Activated T-cell treated with anti-CD3 and anti-CD28 coated beads, Interleukin-2, amount 50 U/mL, for 1 hour (primary cell): Measurements from ENCODE around the gene TXNIP.
"Not testable (repeated sequence)": the region's sequence is repeated elsewhere in the genome, so short reads cannot be mapped to it uniquely, and the experiment has no call there.

Experiments used
- DNase-seq: peaks from one replicate; pipeline ENCODE4 v3.0.0-alpha.2; 2020

TXNIP gene, protein sequence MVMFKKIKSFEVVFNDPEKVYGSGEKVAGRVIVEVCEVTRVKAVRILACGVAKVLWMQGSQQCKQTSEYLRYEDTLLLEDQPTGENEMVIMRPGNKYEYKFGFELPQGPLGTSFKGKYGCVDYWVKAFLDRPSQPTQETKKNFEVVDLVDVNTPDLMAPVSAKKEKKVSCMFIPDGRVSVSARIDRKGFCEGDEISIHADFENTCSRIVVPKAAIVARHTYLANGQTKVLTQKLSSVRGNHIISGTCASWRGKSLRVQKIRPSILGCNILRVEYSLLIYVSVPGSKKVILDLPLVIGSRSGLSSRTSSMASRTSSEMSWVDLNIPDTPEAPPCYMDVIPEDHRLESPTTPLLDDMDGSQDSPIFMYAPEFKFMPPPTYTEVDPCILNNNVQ

DNA sequence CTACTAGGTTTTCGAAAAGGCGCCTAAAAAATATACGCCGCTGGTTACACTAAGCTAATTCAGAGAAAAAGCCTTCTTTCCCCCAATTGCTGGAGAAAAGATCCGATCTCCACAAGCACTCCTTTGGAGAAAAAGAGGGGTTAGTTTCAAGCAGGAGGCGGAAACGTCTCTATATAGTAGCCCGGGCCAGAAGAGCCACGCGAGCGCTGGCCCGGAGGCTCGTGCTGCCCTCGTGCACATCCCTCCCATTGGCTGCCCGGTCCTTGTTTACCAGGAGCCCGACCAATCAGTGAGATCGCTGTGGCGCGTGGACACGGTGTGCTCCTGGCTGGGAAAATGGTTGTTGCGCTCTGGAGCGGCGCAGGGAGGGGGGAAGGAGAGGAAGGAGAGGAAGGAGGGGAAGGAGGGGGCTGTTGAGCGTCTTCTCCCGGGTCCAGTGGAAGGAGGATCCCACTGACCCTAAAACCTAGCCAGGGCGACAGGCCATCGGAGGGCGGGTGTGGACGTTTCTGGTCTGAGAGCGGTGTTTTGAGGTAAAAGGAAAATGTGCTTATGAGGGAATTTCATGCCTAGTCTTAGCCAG lies at the start of gene TXNIP:
TXNIP (minus strand) TSS at position 147 of the 583 bp plus-strand sequence. CDS start 313 bp downstream, outside the sequence.
- peak; percentile 84 for DNase-seq

DNA sequence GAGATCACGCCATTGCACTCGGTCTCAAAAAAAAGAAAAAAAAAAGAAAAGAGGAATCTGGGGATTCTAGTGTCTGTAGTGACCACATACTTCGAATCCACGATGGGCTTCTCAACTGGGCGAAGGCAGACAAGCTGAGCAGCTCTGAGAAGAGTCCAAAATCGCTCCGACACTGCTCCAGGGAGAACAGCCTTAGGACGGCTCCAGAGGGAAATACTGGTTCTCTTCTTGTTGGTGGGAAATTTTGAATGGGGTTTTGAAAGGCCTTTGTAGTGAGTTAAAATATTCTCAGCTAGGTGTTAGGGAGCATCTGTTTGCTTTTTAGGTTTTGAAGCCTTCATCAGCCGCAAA lies 43.4 kb upstream of the TXNIP start:
- DNase-seq: no peak

DNA sequence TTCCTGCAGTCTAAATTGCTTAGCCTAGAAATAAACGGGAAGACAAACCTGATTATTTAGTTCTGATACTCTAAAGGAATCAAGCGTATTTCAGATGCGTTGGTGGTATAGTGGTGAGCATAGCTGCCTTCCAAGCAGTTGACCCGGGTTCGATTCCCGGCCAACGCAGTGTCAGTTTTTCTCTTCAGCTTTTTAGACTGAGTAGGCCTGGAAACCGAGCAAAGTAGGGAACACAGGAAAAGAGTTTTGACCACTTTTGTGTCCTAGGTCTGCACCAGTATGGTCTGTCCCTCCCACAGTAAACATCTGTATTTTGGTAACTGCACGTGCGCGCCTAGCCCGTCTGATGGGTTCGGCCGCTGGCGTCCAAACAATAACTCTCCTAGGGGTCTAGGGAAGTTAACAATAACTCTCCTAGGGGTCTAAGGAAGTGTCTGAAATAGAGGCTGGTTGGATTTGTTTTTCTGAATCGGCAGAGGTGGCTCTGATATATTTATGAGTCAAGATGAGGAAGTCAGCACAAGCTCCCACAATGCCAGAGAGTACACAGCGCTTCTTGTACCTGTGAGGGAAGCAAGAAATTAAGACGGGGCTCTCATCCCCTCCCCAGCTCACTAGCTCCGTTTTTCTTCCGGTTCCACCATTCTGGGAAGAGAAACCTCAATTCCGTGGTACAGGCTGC lies 40.7 kb upstream of the TXNIP start:
- DNase-seq: peak; percentile 77

DNA sequence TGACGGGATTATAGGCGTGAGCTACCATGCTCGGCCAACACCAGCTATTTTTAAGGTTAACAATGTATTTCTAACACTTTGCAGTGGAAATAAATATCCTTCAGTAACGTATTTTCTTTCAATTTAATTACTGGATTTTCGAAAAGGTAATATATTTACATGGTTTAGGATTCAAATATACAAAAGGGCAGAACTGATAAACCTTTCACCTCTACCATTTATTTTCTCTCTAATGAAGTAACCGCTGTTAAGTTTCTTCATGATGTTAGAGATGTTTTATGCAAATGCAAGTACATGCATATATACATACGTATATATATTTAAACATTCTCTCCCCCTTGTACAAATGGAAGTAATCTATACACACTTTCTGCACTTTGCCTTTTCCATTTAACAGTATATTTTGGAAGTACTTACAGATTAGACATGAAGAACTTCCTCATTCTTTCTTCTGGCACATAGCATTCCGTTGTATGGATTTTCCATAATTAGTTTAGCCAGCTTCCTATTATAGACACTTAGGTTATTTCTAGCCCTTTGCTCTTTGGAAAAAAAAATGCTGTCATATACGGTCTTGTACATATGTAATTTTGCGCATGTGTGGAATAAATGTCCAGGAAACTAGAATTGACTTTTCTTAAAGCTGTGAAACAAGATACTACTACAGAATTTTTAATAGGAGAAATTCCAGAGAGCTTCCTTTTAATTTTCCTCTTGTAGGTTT lies 40.0 kb upstream of the TXNIP start:
- DNase-seq: no peak

DNA sequence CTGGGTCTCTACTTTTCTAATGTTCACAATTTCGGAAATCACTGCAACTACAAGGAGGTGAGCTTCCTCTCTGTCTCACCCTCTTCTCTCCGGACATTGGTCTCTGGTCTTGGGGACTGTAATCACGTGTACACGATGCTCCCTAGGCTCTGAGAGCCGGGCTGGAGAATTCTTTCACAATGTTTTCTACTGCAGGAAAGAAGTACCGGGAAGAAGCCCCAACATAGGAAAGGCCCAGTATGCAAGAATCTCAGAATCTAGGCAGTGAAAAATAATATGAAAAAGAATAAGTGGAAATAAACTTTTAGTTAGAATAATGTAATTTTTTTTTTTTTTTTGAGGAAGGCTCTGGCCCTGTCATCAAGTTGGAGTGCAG lies 38.7 kb upstream of the TXNIP start:
- no peak for DNase-seq

DNA sequence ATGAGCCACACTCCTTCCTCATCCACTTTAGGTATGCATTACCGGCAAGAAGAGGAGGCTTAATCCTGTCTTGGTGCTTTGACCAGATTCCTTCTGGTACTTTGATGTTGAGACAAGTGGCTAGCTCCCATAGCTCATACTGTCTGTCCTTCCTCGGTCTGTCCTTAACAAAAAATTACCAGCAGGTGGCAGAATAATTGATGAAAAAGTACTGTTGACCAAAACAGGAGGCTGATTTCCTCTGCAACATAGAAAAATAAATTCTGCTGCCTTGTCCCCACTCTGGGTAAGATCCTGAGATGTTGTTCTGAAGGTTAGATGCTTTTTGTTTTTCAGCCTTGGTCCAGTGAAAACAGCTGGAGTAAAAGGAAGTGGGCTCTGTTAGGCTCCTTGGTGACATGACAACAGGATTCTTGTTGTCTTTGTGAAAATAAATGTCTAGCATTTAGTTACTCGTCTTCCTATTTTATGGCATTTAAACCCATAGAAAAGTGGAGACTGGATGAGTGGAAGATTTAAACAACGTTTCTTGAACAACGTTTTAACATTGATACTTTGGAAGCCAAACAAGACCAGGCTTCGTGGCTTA lies 36.3 kb upstream of the TXNIP start:
- DNase-seq: no peak

DNA sequence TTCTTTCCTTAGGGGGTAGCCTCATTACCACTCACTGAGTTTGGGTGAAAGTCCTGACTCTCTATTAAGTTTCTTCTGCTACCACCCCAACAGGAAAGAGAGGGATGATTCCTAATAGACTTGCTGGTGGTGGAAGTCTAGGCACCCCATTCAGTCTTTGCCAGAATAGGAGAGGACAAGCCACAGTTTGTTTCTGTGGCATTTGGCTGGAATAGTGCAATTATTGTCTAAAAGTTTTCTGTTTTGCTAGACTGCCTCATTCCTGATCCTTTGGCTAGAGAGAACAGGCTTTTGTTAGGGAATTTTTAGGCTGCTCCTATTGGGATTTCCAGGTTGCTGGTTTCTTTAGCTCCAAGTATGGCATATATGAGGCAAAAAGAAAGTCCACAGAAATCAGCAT lies 35.1 kb upstream of the TXNIP start:
- DNase-seq: no peak

DNA sequence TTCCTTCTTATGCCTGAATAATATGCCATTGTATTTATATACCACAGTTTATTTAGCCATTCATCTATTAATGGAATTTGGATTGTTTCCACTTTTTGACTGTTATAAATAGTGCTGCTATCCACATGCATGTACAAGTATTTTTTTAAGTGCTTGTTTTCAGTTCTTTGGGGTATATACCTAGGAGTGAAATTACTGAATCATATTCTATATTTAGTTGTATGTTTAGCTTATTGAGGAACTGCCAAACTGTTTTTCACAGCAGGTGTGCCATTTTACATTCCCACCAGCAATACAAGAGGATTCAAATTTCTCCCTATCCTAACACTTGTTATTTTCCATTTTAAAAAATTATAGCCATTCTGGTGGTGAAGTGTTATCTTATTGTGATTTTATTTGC lies 32.7 kb upstream of the TXNIP start:
- no peak for DNase-seq

DNA sequence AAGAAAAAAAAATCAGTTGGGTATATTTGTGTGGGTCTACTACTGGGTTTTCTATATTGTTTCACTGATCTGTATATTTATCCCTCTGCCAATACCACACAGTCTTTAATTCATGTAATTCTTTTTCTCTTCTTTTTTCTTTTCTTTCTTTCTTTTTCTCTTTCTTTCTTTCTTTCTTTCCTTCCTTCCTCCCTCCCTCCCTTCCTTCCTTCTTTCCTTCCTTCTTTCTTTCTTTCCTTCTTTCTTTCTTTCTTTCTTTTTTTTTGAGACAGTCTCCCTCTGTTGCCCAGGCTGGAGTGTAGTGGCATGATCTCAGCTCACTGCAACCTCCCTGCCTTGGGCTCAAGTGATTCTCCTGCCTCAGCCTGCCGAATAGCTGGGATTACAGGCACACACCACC lies 30.3 kb upstream of the TXNIP start:
- DNase-seq: not testable (repeated sequence)

DNA sequence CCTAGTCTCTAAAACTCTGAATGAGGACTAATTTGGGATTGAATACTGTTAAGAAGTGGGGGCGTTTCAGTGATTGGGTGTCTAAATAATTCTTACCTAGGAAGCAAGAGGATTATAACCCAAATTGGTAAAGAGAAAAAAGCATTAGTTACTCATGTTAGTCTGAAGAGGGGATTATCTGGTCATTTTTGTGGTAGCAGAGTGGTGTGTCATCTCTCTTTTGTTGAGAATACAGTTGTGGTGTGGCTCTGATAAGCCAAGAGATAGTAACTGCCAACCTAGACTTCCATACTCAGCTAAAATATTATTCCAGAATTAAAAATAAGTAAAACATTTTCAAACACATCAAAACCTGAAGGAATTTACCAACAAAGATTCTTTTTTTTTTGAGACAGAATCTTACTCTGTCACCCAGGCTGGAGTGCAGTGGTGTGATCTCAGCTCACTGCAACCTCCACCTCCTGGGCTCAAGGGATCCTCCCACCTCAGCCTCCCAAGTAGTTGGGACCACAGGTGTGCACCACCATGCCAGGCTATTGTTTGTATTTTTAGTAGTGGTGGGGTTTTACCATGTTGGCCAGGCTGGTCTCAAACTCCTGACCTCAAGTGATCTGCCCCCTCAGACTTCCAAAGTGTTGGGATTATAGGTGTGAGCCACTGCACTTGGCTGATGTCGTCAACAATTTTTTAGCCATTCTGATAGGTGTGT lies 29.6 kb upstream of the TXNIP start:
- not testable (repeated sequence) for DNase-seq

DNA sequence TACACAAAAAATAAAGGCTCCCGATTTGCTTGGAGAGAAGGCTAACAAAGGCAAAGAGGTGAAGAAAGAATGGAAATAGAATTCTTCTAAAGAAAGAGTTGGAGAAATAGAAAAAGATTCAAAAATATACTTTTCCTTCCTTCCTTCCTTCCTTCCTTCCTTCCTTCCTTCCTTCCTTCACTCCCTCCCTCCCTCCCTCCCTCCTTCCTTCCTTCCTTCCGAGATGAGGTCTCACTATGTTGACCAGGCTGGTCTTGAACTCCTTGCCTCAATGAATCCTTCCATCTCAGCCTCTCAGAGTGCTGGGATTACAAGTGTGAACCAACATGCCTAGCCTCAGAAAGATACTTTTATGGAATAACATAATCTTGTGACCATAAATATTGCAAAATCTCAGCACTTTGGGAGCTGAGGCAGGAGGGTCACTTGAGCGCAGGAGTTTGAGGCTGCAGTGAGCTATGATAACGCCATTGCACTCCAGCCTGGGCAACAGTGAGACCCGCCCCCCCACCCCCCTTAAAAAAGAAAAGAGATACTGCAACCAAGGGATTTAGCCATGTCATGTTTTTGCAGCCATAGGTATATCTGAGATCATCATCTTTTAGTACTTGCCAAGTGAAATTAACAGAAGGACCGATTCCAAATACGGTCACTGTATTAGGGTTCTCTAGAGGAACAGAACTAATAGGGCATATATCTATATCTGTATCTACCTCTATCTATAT lies 26.2 kb upstream of the TXNIP start:
- DNase-seq: no peak

DNA sequence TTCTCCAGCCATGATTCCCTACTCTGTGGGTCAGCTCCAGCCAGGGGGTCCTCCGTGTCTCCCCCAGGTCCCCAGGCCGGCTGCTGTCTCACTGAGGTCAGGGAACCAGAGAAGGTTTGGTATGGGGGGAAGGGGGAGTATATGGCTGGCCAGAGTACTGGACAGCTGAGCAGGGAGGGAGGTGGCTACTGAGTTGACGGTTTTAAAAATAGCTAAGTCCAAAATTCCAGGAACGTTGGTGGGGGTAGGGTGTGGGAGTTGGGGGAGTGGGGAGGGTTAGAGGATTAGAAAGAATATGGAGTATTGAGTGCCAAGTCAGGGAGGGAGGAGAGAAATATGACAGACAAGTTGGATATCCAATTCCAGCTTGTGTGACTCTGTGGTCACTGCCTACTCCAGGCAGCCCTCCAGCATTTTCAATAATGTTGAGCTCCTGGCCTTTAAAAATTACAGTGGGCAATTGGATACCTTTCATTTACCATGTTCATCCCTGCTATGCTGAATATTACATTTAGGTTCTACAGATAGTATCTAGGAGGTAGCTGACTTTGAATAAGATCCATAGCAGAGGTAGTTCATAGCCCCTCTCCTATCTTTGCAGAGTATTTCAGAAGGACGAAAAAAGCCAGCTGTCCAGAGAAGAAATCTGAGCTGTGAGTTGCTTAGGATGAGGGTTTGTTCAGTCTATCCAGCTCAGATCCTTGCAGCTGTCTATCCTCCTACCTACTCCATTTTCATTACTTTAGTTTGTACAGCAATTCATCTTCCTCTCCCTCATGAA lies 25.4 kb upstream of the TXNIP start, which contains the start of gene HJV:
HJV (minus strand) TSS at position 114 of the 781 bp plus-strand sequence. CDS start 1,504 bp downstream, outside the sequence.
- no peak for DNase-seq

DNA sequence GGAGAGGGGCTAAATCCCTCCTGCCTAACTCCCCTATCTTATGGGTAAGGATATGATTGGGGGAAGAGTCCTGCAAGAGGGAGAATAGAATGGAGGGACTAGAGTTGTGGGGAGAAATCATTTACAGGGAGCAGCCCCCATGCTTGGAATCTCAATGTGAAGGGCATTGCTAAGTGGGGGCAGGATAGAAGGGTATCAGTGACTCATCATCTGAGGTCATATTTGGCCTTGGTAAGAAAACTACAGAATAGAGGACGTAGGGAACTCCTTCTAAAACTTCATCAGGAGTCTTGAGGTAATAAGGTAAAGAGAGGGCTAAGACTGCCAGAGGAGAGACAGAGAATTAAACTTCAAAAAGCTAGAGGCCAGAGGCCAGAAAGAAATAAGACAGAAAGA lies 24.7 kb upstream of the TXNIP start:
- no peak for DNase-seq

DNA sequence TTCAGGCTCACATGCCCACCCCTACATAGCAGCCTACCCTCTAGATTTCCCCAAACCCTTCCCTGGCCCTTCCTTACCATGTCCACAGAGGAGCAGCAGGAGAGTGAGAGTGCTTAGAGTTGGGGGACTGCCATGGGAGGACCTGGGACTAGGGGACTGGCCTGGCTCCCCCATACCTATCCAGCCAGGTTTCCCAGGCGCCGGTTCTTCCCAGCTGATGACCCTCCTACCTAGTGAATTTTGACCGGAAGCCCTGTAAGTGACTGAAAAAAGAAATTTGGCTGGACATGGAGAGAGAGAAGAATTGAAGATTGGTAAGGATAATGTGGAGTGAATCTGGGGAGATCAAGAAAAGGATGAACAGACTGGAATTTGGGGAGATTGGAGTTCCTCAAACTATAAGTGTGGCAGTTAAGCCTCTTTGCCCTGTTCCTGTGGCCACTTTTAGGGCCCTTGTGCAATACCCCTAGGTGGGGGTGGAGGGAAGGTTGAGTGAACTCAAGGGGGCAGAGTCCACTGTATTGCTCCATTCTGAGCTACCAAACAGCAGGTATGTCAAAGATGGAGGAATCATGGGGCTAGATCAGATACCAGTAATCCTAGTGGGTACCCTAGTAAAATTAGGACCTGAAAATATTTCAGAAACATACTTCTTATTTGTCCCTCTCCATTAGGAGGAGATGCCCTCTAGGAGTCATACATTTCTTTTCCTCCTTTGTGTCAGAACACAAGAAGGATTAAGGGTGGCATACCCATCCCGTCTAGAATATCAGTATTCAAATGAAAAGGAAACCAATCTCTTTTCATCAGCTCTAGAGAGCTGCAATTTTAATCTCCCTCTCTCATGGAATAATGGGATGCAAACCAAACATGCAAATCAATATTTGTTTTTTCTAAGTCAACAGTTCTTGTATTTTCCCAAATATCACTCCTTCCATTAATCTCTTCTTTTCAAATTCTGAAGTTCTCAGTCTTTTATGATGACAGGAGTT lies 24.0 kb upstream of the TXNIP start:
- DNase-seq: no peak

DNA sequence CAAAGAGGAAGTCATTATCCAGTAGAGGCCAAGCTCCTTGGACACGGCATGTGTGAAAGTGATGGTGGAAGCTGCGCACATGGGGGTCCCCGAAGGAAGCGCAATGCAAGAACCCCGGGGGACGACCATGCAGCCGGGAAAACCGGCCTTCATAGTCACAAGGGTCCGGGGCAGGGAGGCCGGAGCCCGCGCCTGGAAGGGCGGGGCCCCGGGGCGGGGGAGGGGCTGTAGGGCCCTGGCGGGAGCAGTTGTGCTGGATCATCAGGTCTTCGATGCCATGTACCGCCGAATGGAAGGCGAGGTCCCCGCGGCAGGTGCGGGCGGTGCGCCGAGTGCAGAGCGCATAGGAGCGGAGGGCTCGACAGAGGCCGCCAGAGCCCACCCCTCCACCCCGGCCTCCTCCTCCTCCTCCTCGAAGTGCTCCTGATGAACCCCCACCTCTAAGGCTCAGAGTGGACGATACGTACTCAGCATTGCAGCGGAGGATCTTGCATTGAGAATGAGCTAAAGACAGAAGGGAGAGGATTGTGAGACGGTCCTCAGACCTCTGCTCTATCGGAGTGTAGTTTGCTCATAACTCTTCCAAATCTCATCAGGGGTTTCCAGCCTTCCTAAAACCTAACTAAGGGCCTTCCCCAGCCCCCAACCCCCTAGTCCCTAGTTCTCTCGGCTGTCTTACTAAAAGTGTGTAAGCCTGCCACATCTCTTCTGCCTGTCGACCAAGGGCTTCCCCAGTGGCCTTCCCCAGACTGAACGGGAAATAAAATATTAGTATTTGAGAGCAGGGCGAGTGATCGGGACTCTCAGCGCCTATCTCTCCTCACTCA lies 23.1 kb upstream of the TXNIP start:
- no peak for DNase-seq

DNA sequence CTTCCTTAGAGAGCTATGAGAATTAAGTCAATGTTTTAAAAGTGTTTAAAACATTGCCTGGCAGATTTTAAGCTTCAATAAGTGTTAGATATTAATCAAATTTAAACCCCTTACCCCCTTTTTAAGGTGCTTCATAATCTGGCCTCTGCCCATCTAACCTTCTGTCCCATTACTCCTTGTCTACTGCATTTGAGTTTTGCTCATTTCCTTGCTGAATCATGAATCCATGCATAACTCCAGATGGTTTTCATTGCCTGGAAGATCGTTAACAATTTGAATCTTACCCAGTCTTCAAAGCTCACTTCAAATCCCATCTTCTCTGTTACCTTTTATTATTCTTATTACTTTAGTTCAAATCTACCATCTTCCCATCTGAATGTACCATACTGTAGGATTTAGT lies 20.5 kb upstream of the TXNIP start:
- DNase-seq: no peak

DNA sequence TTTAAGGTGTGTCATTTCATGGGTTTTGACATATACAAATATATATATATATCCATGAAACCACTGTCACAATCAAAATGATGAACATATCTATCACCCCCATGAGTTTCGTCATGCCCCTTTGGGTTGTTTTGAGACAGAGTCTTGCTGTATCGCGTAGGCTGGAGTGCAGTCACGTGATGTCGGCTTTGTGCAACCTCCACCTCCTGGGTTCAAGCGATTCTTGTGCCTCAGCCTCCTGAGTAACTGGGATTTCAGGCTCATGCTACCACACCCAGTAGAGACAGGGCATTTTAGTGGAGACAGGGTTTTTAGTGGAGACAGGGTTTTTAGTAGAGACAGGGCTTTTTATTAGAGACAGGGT lies 17.2 kb upstream of the TXNIP start:
- DNase-seq: no peak

DNA sequence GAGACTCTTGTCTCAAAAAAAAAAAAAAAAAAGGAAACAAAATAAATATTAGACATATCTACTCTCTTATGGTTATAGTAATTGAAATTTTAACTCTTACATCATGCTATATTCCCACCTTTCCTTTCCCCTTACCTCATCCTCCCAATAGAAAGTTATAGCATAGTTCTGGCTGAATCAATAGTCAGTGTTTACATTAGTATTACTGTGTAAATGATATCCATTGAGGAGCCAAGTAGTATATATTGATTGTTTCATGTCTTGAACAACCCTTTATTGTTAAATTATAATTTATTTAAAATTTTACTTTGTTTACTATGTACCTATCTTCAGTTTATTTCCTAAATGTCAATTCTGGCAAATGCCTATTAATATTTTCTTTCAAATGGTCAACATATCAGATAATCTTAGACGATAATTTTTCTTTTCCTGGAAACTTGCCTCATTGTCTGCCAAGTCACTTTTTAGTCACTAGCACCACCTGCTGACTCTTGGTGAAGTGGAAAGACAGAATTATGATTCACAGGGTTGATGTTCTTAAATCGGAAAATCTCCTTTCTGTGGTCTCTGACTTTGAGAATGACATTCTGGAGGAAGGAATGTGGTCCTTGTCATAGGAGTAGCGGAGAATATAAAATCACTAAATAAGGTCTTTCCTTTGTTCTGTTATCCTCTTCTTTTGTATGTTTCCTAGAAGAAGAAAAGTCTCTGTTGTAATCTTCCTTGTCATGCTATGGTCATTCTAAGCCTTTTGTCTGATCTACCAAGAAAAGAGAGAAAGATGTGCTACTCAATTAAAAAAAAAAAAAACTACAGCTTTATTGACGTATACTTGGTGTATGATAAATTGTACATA lies 16.6 kb upstream of the TXNIP start:
- no peak for DNase-seq
